ENCODE results near the gene PKN2.
"Not testable (repeated sequence)": the region's sequence is repeated elsewhere in the genome, so short reads cannot be mapped to it uniquely, and the experiment has no call there.

The PKN2 gene

DNA sequence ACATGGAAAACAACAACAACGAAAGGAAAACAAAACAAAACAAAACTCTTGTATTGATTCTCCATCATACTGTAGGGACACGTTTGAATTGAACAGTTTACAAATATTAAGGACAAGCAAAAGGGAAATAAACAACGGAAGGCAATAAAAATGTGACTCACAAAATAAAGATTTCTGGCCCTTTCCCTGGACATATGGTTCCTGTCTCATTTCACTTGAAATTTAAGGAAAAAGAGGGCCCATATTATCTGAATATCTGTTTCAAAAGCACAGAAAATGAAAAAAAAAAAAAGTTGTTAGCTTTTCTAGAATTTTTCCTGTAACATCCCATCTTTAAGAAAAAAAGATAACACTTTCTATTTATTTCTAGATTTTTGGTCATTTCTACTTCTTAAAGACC, 3.6 kb upstream of the PKN2 start:
- no peak for DNase-seq (ENCODE audit: low read depth)

DNA sequence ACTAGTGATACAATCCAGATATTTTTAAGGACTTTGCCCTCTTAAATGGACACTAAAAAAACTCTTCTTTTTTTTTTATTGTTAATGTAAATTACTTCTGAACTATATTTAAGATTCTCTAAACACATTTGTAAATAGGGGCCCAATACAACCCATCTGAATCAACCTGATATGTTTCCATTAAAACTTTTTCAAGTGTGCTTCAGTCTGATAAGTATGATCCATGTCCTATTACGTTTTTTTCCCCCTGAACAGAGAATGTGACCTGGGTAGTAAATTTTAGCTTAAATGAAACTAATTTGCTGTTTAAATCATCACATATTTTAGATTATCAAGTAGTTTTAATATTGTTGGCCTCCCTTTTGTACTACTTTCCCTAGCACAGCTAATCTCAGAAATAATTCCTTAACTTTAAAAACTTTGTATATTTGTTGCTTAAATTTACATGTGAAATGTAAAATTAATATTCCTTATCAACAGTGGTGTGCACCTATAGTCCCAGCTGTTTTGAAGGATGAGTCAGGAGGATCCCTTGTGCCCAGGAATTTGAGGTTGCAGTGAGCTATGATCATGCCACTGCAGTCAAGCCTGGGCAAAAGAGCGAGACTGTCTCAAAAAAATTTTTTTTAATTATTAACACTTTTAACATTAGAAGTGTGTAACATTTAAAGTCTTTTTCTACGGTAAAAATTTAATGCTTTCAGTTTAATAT, 3.0 kb upstream of the PKN2 start:
- DNase-seq (ENCODE audit: low read depth): no peak

DNA sequence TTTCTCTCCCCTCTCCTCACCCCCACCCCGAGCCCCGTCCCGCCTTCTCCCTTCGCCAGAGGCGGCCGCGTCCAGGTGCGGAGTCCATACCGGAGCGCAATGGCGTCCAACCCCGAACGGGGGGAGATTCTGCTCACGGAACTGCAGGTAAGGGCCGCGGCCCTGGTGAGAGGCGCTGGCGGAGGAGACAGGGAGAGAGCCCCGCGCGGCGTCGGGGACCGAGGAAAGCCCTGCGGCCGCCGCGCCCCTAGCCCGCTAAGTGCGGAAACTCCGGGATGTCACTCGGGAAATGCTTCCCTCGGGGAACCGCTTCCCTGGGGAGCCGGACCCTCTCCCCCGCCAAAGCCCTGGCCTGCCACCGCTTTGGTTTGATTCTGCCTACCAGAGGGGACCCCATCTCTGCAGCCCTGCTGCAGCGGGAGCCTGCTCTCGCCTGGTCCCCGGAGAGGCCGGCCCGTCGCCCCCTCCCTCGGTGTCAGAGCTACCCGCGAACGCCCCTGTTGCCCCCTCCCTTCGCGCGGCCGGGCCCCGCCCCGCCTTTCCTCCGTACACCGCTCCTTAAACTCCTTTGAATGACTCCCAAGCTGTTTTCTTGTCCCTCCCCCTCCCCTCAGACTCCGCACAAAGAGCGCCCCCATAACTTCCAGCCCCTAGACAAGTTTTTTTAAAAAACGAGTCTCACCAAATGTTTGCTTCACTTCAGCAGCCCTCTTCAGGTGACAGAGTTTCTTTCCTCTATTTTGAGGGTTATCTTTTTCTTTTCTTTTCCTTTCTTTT, 597 bp downstream of the PKN2 start:
- peak; percentile 39 for DNase-seq (ENCODE audit: low read depth)

DNA sequence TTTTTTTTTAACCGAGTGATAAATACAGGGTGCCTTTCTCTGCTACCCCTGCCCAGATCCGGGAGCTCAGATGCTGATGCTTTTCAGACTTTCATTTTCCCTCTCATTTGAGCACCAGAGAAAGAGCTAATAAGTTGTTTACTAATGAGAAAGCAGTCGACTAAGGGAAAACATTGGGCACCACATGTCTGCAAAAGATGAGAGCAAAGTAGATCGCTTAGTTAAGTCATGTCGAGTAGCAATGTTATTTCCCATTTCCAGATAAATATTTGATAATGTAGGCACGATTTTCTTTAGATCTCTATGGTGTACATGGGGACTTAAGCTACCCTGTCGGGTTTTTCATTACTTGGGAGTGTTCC, 1.2 kb downstream of the PKN2 start:
- no peak for DNase-seq (ENCODE audit: low read depth)

DNA sequence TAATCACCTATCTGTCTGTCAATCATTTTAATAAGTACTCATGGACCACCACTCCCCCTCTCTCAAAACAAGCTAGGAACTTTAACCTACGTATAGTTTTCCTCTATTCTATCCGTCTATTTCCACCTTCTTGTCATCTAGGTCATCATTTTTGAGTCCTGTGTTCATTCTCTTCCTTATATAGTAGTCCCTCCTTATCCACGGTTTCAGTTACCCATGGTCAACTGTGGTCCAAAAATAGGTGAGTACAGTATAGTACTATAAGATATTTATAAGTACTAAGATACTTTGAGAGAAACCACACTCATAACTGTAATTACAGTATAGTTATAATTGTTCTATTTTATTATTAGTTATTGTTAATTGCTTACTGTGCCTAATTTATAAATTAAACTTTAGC, 7.5 kb downstream of the PKN2 start:
- DNase-seq (ENCODE audit: low read depth): no peak

DNA sequence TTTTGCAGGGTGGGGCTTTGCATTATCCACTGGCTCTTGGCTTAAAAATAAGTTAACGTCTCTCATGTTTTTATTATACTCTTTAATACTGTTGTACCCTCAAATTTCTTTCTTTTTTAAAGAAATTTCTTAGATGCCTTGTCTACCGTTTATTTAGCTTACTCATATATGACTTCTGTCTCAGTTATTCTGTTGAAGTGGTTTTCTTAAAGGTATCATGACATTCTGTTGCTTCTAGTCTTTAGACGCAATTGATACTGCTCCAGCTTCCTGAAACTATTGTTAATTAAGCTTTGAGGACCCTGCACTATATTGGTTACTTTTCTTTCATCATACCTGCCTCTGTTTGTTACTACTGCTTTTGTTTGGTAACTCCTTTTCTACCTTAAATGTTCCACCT, 11.7 kb downstream of the PKN2 start:
- DNase-seq (ENCODE audit: low read depth): no peak

DNA sequence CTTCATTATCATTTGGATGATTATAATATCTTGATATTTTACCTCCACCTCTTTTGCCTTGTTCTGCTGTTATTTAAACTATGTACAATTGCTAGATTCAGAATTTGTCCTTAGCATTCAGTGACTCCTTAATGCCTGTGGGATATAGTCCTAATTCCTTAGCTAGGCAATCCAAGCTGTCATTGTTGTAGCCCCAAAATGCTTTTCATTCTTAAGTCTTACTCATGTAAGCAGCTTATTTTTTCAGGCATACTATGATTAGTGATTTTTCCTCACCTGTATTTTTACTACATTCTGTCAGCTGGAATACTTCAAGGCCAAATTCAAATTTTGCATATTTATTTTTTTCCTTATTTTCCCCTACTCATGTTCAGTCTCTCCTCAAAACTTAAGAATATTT, 13.4 kb downstream of the PKN2 start:
- DNase-seq (ENCODE audit: low read depth): no peak

DNA sequence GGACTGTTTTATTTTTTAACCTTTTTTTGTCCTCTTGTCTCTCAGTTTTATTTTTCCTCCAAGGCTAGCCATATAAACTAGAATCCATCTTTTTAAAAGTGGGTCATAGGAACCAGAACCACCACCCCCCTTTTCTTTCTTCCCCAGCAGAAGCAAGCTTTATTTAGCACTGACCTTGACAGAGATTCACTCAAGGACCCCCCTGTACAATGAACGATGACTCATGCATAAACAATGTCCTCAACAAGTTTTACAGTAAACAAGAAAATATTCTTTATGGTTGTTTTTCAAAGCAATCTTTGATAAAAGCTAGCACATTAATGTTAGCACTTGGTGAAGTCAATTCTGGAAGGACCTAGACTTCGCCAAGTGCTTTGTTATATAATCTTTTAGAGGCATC, 14.1 kb downstream of the PKN2 start:
- DNase-seq (ENCODE audit: low read depth): no peak

DNA sequence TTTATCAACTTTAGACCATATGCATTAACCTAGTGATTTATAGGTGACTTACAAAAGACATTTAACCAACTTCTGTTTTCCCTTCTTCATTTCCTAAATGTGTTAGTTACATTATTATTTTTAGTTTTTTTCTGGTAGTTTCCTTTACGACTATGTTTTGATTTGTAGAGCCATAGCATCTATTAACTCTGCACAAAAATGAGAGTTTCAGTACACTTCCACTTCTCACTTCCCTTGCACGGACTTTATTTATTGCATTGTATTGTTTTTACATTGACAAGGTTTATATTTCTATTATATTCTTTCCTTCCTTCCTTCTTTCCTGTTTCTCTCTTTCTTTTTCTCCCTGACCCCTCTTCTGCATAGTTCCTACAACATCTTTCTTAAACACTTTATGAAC, 14.7 kb downstream of the PKN2 start:
- no peak for DNase-seq (ENCODE audit: low read depth)

DNA sequence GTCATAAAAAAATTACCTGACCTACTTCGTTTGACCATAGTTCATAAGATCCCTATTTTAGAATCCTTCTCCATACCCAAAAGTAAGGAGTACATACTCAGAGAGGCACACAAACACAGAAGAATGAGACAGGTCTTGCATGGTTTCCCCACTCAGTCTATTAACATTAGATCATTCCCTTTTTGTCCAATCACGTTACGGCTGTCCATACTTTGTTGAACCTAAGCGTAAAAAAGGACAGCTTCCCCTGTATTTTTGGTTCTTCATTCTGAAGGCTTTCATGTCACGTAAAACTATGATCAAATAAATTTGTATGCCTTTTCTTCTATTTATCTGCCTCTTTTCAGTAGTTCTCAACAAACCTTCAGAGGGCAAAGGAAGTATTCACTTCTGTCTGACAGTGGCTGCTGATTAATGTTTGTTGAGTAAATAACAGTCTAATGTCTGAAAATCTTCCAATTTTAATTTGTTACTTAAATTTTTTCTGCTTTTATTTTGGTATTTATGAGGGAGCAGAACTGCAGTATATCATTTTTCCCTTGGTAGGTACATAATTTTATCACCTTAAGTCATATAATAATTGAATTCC, 16.4 kb downstream of the PKN2 start:
- DNase-seq (ENCODE audit: low read depth): no peak

DNA sequence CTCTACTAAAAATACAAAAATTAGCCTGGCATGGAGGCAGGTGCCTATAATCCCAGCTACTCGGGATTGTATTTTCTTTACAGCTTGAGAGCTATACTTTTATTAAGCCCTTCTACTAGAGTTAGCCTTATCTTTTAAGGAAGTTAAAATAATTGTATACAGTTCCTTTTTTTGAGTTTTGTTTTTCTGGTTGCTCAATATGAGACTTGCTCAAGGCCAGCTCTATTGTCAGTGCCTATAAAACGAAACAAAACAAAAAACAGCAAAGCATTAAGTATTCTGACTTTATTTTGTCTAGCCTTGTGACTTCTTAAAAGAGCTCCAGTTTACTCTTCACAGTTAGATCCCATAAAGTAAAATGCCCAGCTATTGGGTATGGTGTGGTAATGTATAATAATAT, 17.2 kb downstream of the PKN2 start:
- no peak for DNase-seq (ENCODE audit: low read depth)

DNA sequence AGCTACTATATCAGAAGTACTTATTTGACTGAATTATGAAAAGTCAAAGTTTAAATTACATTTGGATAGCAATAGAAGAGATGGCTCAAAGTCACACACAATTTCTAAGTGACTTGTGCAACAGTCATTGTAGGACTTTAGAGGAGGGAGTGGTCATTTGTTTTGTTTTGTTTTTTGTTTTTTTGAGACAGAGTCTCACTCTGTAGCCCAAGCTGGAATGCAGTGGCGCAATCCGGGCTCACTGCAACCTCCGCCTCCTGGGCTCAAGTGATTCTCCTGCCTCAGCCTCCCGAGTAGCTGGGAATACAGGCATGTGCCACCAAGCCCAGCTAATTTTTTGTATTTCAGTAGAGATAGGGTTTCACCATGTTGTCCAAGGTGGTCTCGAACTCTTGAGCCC, 17.7 kb downstream of the PKN2 start:
- not testable (repeated sequence) for DNase-seq (ENCODE audit: low read depth)

DNA sequence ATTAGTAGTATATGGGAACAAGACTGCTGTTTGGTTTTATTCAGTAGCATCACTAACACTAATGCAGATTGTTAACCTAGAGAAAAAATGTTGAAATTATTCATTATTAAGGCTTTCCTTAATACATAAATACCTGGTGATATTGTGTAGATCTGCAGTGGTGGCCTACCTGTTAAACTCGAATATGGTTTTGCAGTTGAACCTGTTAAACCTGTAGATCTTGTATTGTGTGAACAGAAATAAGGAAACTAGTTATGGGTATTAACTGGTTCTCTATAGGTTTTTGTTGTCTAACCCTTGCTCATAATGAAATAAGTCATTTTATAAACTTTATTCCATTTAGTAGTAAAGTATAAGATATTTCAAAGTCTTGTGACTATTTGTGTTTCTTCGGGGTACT, 23.9 kb downstream of the PKN2 start:
- DNase-seq (ENCODE audit: low read depth): no peak

DNA sequence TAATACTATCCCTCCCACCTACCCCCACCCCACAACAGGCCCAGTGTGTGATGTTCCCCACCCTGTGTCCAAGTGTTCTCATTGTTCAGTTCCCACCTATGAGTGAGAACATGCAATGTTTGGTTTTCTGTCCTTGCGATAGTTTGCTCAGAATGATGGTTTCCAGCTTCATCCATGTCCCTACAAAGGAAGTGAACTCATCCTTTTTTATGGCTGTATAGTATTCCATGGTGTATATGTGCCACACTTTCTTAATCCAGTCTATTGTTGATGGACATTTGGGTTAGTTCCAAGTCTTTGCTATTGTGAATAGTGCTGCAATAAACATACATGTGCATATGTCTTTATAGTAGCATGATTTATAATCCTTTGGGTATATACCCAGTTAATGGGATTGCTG, 28.8 kb downstream of the PKN2 start:
- not testable (repeated sequence) for DNase-seq (ENCODE audit: low read depth)

DNA sequence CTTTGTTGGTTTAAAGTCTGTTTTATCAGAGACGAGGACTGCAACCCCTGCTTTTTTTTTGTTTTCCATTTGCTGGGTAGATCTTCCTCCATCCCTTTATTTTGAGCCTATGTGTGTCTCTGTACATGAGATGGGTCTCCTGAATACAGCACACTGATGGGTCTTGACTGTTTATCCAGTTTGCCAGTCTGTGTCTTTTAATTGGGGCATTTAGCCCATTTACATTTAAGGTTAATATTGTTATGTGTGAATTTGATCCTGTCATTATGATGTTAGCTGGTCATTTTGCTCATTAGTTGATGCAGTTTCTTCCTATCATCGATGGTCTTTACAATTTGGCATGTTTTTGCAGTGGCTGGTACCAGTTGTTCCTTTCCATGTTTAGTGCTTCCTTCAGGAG, 32.5 kb downstream of the PKN2 start:
- not testable (repeated sequence) for DNase-seq (ENCODE audit: low read depth)

DNA sequence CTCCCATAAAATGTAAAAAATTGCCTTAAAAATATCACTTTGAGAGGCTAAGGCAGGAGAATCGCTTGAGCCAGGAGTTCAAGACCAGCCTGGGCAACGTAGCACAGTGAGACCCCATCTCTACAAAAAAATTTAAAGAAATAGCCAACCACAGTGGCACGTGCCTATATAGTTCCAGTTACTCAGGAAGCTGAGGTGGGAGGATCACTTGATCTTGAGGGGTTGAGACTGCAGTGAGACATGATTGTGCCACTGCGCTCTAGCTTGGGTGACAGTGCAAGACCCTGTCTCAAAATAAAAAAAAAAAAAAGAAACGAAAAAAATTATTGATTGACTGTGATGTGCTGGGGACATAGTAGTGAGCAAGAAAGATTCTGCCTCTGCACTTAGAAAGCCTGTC, 38.4 kb downstream of the PKN2 start:
- DNase-seq (ENCODE audit: low read depth): no peak

DNA sequence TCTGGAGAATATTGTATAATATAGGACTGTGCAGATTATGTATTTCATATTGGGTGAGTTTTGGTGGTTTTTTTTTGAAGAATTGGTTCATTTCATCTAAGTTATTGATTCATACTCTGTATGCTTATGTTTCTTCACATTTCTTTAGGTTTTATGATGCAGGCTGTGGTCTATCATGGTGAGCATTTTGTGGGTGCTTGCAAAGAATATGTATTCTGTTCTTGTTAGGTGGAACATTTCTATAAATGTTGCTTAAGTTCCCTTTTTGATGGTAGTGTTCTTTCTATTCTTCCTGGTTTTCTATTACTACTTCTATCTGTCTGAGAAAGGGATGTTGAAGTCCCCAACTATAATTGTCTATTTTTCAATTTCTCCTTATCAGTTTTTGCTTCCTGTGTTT, 42.6 kb downstream of the PKN2 start:
- DNase-seq (ENCODE audit: low read depth): no peak

DNA sequence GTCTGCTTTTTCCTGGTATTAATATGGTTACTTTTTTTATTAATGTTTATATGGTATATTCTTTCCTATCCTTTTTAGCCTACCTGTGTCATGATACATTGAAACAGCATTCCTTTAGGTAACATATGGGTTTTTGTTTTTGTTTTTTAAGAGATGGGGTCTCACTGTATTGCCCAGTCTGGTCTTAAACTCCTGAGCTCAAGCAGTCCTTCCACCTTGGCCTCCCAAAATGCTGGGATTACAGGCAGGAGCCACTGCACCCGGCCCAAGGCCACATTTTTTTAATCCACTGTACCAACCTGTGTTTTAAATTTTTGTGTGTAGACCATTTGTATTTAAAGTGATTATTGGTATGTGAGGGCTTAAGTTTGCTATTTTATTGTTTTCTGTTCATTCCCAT, 43.1 kb downstream of the PKN2 start:
- no peak for DNase-seq (ENCODE audit: low read depth)

DNA sequence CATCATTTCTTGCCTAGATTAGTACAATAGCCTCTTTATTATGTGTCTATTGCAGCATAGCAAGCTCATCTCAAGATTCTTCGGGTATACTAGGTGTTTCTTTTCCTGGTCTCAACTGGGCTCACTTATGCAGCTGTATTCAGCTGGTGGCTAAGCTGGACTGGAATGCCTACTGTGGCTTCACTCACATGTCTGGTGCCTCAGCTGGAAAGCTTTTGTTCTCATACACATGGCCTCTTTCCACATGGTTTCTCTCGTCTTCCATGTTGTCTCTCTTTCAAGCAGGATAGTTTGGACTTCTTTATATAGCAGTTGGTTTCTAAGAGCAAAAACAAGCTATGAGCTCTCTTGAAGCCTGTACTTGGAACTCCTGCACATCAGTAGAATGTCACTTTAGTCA, 45.2 kb downstream of the PKN2 start:
- no peak for DNase-seq (ENCODE audit: low read depth)

DNA sequence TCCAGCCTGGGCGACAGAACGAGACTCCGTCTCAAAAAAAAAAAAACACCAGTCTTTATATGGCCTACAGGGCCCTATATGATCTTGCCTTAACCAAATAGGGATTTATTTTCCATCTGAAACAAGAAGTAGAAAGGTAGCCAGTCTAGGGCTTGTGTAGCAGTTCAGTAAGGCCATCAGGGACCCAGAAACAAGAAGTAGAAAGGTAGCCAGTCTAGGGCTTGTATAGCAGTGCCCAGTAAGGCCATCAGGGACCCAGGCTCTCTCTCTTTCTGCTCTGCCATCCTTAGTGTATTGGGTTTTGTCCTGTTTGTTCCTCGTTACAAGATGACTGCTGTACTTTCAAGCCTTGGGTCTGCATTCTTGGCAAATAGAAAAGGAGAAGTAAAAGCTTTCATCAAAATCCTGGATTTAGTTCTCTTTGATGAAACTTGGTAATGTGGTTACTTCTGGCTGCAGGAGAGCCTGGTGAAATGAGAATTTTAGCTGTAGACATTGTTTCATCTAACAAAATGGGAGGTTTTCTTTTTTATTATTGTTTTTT, 46.1 kb downstream of the PKN2 start:
- no peak for DNase-seq (ENCODE audit: low read depth)

DNA sequence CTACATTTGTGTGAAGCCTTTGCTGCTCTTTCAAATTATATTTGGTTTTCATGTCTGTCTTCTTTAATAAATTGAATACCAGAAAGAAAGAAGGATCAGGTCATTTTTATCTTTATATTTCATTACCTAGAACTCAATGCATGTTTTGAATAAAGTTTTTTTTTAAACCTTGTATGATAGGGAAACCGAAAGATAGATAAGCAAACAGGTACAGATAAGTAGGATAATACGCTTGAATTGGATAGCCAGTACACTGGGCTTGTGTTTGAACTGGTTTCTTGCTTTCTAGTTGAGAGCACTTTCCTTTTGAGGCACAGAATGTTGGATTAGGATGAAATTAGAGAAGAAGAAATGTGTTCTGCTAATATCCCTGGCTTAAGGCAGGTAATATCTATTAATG, 46.9 kb downstream of the PKN2 start:
- DNase-seq (ENCODE audit: low read depth): no peak

DNA sequence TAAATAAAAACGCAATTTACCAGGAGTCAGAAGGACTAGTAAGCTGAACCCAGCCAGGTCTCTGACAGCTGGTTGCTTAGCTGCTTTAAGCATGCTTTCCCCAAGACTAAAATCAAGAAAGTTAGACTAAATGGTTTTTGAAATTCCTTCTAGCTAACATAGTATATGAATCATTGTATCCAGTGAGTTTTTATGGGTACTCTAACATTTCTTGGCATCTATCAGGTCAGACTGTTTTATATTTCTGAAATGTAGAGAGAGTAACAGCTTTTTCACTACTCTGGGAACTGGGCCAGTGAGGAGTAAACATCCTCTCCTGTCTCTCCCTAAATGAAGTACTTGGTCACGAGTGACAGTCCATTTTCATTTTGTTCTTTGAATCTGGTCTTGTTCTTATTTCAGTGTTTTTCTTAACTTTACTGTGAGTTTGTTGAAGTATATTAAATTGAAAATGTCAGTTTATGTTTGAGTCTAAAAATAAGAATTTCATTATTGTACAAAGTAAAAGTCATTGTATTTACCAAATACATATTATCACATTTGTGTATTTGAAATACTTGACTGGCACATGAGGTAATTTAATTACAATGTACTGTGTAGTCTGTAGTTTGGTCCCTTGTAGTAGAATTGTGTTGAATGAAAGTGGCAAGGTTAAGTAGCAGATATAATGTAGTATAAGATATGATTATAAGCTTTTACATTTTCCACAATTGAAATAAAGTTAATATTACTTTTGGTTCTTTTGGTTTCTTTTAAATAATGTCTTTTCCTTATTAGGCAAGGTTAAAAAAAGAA, 47.6 kb downstream of the PKN2 start:
- DNase-seq (ENCODE audit: low read depth): no peak

DNA sequence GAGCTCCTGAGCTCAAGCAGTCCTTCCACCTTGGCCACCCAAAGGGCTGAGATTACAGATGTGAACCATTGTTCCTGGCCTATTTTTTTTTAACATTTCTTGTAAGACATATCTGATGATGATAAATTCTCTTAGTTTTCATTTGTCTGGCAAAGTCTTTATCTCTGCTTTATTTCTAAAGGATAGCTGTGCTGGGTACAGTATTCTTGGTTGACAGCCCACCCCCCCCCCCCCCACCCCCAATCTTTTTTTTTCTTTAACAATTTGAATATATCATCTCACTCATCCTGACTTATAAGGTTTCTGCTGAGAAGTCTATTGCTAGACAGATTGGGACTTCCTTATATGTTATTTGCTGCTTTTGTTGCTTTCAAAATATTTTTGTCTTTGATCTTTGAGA, 51.3 kb downstream of the PKN2 start:
- DNase-seq (ENCODE audit: low read depth): no peak

Data from stimulated activated CD8-positive, alpha-beta memory T cell treated with anti-CD3 and anti-CD28 coated beads, Interleukin-15, amount 100 ng/mL, for 24 hours (primary cell).